SU-DHL-6 (cell line): Measurements from ENCODE around the gene METTL24.

ENCODE experiments used
- H2AFZ ChIP-seq: fragments of 200-600 bp; sonication (generic); 2 replicates; pipeline ENCODE4 v1.6.1; 2014; ENCODE audit warnings: low read depth, mild to moderate bottlenecking, moderate library complexity, mixed read lengths, antibody characterized with exemption, low read length; ENCODE audit not compliant: severe bottlenecking
- H3F3A ChIP-seq: fragments of 200-600 bp; shearing (Covaris generic); 2 replicates; pipeline ENCODE4 v1.6.0; 2016; ENCODE audit warnings: antibody characterized with exemption, mild to moderate bottlenecking; ENCODE audit not compliant: insufficient read depth
- H3K27ac ChIP-seq: fragments of 200-600 bp; sonication (generic); 2 replicates; pipeline ENCODE4 v1.5.1; 2016; ENCODE audit warnings: low read depth, mild to moderate bottlenecking, low read length, moderate library complexity, mixed read lengths
- H3K27me3 ChIP-seq: fragments of 200-600 bp; sonication (generic), shearing (Covaris generic); 2 replicates; pipeline ENCODE4 v1.6.0; 2014; ENCODE audit warnings: mild to moderate bottlenecking, low read length
- H3K36me3 ChIP-seq: fragments of 200-600 bp; sonication (generic); 2 replicates; pipeline ENCODE4 v1.6.1; 2014; ENCODE audit warnings: mild to moderate bottlenecking, low read length, mixed read lengths
- H3K4me2 ChIP-seq: fragments of 300-600, 200-600 bp; shearing (Covaris generic), sonication (generic); 2 replicates; pipeline ENCODE4 v1.6.0; 2014; ENCODE audit warnings: low read length, low read depth, mild to moderate bottlenecking; ENCODE audit not compliant: poor library complexity, severe bottlenecking
- H3K4me3 ChIP-seq: fragments of 200-600 bp; sonication (generic); 2 replicates; pipeline ENCODE4 v1.5.1; 2014; ENCODE audit warnings: antibody characterized with exemption, low read length, mild to moderate bottlenecking, mixed read lengths; ENCODE audit not compliant: insufficient read depth, poor library complexity, severe bottlenecking
- H3K79me2 ChIP-seq: fragments of 200-600 bp; sonication (generic); 2 replicates; pipeline ENCODE4 v1.6.1; 2014; ENCODE audit warnings: mild to moderate bottlenecking, low read length, moderate library complexity; ENCODE audit not compliant: insufficient read depth
- H3K9ac ChIP-seq: fragments of 200-600 bp; sonication (generic); 2 replicates; pipeline ENCODE4 v1.7.0; 2014; ENCODE audit warnings: mild to moderate bottlenecking, low read length
- H3K9me2 ChIP-seq: fragments of 200-600 bp; sonication (generic); replicated peaks from 2 replicates; pipeline ENCODE4 v1.6.1; 2014; ENCODE audit warnings: low read length; ENCODE audit not compliant: insufficient read depth
- H3K9me3 ChIP-seq: fragments of 200-600 bp; sonication (generic); 2 replicates; pipeline ENCODE4 v1.6.1; 2014; ENCODE audit warnings: low read length, mixed read lengths; ENCODE audit not compliant: insufficient read depth
- H4K20me1 ChIP-seq: fragments of 200-600 bp; sonication (generic); 2 replicates; pipeline ENCODE4 v1.6.1; 2014; ENCODE audit warnings: low read depth, mild to moderate bottlenecking, antibody characterized with exemption, low read length, moderate library complexity, mixed read lengths
- EZH2phosphoT487 ChIP-seq: fragments of 200-600 bp; sonication (generic), shearing (Covaris generic); conservative IDR thresholded peaks from 2 replicates; pipeline ENCODE4 v1.6.1; 2018; ENCODE audit warnings: mild to moderate bottlenecking, antibody characterized with exemption, low read length, moderate library complexity, mixed read lengths
- TF ChIP-seq, protein P1 (sequence below): fragments of 200-600 bp; sonication (generic); IDR thresholded peaks from one replicate; pipeline ENCODE4 v1.5.1; 2017; ENCODE audit warnings: antibody characterized with exemption, mild to moderate bottlenecking, low read length, moderate library complexity; ENCODE audit not compliant: insufficient read depth, poor library complexity, severe bottlenecking

METTL24 gene

DNA sequence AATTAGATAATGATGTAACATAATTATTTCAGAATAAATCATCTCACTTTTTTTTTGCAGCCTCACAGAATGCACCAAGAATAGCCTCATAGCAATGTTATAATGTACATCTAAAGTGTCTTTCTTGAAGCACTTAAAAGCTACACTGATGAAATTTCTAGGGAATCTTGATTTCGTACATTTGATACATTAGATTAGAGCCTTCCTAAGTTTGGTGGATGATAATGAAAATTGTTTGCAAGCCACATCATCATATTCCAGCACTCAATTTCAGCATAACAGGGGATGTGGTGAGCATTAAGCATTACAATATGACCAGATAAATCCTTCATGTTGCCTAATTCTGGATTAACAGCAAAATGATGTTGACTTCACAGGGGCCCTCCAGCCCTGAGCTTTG is 9.7 kb upstream of the METTL24 start:
- Histone ChIP-seq H3K36me3 (no peaks in the 10 kb centered on the region), H3F3A (no peaks in the 10 kb centered on the region), H3K9ac (no peak overlapping the region), H4K20me1 (no peaks in the 10 kb centered on the region), H3K27me3 (no peaks in the 10 kb centered on the region), H2AFZ (no peak overlapping the region), H3K4me3 (no peak overlapping the region), H3K4me2 (no peak overlapping the region), H3K9me2 (no peaks in the 10 kb centered on the region), H3K9me3 (no peaks in the 10 kb centered on the region), H3K27ac (no peak overlapping the region), H3K79me2 (no peaks in the 10 kb centered on the region)
- TF ChIP-seq, protein P1, sequence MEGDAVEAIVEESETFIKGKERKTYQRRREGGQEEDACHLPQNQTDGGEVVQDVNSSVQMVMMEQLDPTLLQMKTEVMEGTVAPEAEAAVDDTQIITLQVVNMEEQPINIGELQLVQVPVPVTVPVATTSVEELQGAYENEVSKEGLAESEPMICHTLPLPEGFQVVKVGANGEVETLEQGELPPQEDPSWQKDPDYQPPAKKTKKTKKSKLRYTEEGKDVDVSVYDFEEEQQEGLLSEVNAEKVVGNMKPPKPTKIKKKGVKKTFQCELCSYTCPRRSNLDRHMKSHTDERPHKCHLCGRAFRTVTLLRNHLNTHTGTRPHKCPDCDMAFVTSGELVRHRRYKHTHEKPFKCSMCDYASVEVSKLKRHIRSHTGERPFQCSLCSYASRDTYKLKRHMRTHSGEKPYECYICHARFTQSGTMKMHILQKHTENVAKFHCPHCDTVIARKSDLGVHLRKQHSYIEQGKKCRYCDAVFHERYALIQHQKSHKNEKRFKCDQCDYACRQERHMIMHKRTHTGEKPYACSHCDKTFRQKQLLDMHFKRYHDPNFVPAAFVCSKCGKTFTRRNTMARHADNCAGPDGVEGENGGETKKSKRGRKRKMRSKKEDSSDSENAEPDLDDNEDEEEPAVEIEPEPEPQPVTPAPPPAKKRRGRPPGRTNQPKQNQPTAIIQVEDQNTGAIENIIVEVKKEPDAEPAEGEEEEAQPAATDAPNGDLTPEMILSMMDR, result no peak
- no peak for TF ChIP-seq EZH2phosphoT487

GRCh38 chr6:110366975-110367374 is 8.8 kb upstream of the METTL24 start:
- no peak overlapping the region for H2AFZ ChIP-seq
- H3K9me3 ChIP-seq, result no peaks in the 10 kb centered on the region
- H3K4me3 ChIP-seq, result no peak overlapping the region
- no peaks in the 10 kb centered on the region for H4K20me1 ChIP-seq
- H3K9me2 ChIP-seq, result no peaks in the 10 kb centered on the region
- H3F3A ChIP-seq, result no peaks in the 10 kb centered on the region
- H3K27me3 ChIP-seq, result no peaks in the 10 kb centered on the region
- no peaks in the 10 kb centered on the region for H3K79me2 ChIP-seq
- H3K36me3 ChIP-seq, result no peaks in the 10 kb centered on the region
- TF ChIP-seq, protein P1, result no peak
- no peak for TF ChIP-seq EZH2phosphoT487
- H3K4me2 ChIP-seq, result no peak overlapping the region
- no peak overlapping the region for H3K9ac ChIP-seq
- H3K27ac ChIP-seq, result no peak overlapping the region

GRCh38 chr6:110366256-110366655 is 8.1 kb upstream of the METTL24 start:
- Histone ChIP-seq H3K9ac (no peak overlapping the region), H3K4me3 (no peak overlapping the region), H3F3A (no peaks in the 10 kb centered on the region), H3K79me2 (no peaks in the 10 kb centered on the region), H2AFZ (no peak overlapping the region), H3K36me3 (no peaks in the 10 kb centered on the region), H3K4me2 (no peak overlapping the region), H3K27me3 (no peaks in the 10 kb centered on the region), H3K9me2 (no peaks in the 10 kb centered on the region), H3K27ac (no peak overlapping the region), H3K9me3 (no peaks in the 10 kb centered on the region), H4K20me1 (no peaks in the 10 kb centered on the region)
- TF ChIP-seq EZH2phosphoT487, result no peak
- TF ChIP-seq, protein P1, result no peak
